GM19372 (cell line): Measurements from ENCODE around the gene KRTAP1-3.
"Not testable (repeated sequence)": the region's sequence is repeated elsewhere in the genome, so short reads cannot be mapped to it uniquely, and the experiment has no call there.

Experiments used
- ATAC-seq: cut with Tn5 transposase; IDR thresholded peaks from one replicate; pipeline ENCODE4 v1.9.1; 2021; ENCODE audit warnings: mild to moderate bottlenecking, low read depth, moderate library complexity; ENCODE audit not compliant: unreplicated experiment

KRTAP1-3 gene

GRCh38 chr17:41034346-41034935 lies at the start of gene KRTAP1-3:
Gene KRTAP1-3 (minus strand): TSS chr17:41034874. CDS start chr17:41034821, 53 bp downstream.
- ATAC-seq: not testable (repeated sequence)

GRCh38 chr17:41084100-41084856 lies 49.6 kb upstream of the KRTAP1-3 start, which contains the start of gene KRTAP4-7:
Gene KRTAP4-7 (plus strand): TSS chr17:41084150. CDS start chr17:41084207, 57 bp downstream.
- ATAC-seq: not testable (repeated sequence)

GRCh38 chr17:41083427-41083826 lies 48.8 kb upstream of the KRTAP1-3 start:
- ATAC-seq: not testable (repeated sequence)

- ATAC-seq: no peak
Measured at GRCh38 chr17:41082626-41083025, 48.0 kb upstream of the KRTAP1-3 start.

GRCh38 chr17:41076788-41077187 lies 42.1 kb upstream of the KRTAP1-3 start:
- no peak for ATAC-seq

GRCh38 chr17:41073676-41074075 lies 39.0 kb upstream of the KRTAP1-3 start:
- ATAC-seq: no peak

- ATAC-seq: no peak
Measured at GRCh38 chr17:41071606-41072360, 37.1 kb upstream of the KRTAP1-3 start.

- no peak for ATAC-seq
Measured at GRCh38 chr17:41069031-41069430, 34.4 kb upstream of the KRTAP1-3 start.

GRCh38 chr17:41067281-41067680 lies 32.6 kb upstream of the KRTAP1-3 start:
- no peak for ATAC-seq

GRCh38 chr17:41065829-41066624 lies 31.4 kb upstream of the KRTAP1-3 start, which contains the start of gene KRTAP2-4:
Gene KRTAP2-4 (minus strand): TSS chr17:41065879. CDS start chr17:41065845, 34 bp downstream.
- no peak for ATAC-seq

- ATAC-seq: not testable (repeated sequence)
Measured at GRCh38 chr17:41065016-41065689, 30.5 kb upstream of the KRTAP1-3 start.

- no peak for ATAC-seq
Measured at GRCh38 chr17:41064301-41064700, 29.6 kb upstream of the KRTAP1-3 start.

- no peak for ATAC-seq
Measured at GRCh38 chr17:41063449-41063848, 28.8 kb upstream of the KRTAP1-3 start.

- ATAC-seq: no peak
Measured at GRCh38 chr17:41061964-41062363, 27.3 kb upstream of the KRTAP1-3 start.

- ATAC-seq: no peak
Measured at GRCh38 chr17:41060052-41060604, 25.5 kb upstream of the KRTAP1-3 start, which contains the start of gene KRTAP2-3. Gene KRTAP2-3 (minus strand): TSS chr17:41060114. CDS start chr17:41060050, 64 bp downstream.

- ATAC-seq: not testable (repeated sequence)
Measured at GRCh38 chr17:41059276-41060051, 24.8 kb upstream of the KRTAP1-3 start.

- no peak for ATAC-seq
Measured at GRCh38 chr17:41058741-41059140, 24.1 kb upstream of the KRTAP1-3 start.

- no peak for ATAC-seq
Measured at GRCh38 chr17:41057547-41057946, 22.9 kb upstream of the KRTAP1-3 start.
